HG03045 (cell line): ENCODE data around the gene XCL1.

Experiments
- ATAC-seq: cut with Tn5 transposase; IDR thresholded peaks from one replicate; pipeline ENCODE4 v1.9.1; 2021; ENCODE audit warnings: mild to moderate bottlenecking, moderate library complexity; ENCODE audit not compliant: unreplicated experiment

The XCL1 gene

GRCh38 chr1:168603501-168604110, 27.2 kb downstream of the XCL1 start:
- no peak for ATAC-seq

GRCh38 chr1:168605443-168605842, 29.0 kb downstream of the XCL1 start:
- no peak for ATAC-seq

GRCh38 chr1:168606096-168606495, 29.7 kb downstream of the XCL1 start:
- no peak for ATAC-seq

GRCh38 chr1:168607872-168608428, 31.5 kb downstream of the XCL1 start:
- ATAC-seq = no peak

- no peak for ATAC-seq
These were observed 32.7 kb downstream of the XCL1 start for GRCh38 chr1:168608796-168609715.

GRCh38 chr1:168609741-168610510, 33.5 kb downstream of the XCL1 start:
- ATAC-seq = no peak

- ATAC-seq = no peak
These were observed 36.6 kb downstream of the XCL1 start for GRCh38 chr1:168613038-168613451.

GRCh38 chr1:168613691-168614231, 37.4 kb downstream of the XCL1 start:
- ATAC-seq = no peak

- no peak for ATAC-seq
These were observed 37.8 kb downstream of the XCL1 start for GRCh38 chr1:168614235-168614634.

GRCh38 chr1:168615965-168616364, 39.6 kb downstream of the XCL1 start:
- ATAC-seq = no peak

GRCh38 chr1:168617974-168618750, 41.8 kb downstream of the XCL1 start:
- ATAC-seq = no peak

GRCh38 chr1:168618886-168619285, 42.5 kb downstream of the XCL1 start:
- ATAC-seq = no peak

- no peak for ATAC-seq
These were observed 45.0 kb downstream of the XCL1 start for GRCh38 chr1:168621356-168621755.

- no peak for ATAC-seq
These were observed 46.8 kb downstream of the XCL1 start for GRCh38 chr1:168623003-168623828.

- no peak for ATAC-seq
These were observed 47.4 kb downstream of the XCL1 start for GRCh38 chr1:168623831-168624230.

GRCh38 chr1:168626326-168626725, 49.9 kb downstream of the XCL1 start:
- no peak for ATAC-seq

- no peak for ATAC-seq
These were observed 51.0 kb downstream of the XCL1 start for GRCh38 chr1:168627370-168627769.

- no peak for ATAC-seq
These were observed 52.4 kb downstream of the XCL1 start for GRCh38 chr1:168628807-168629206.

GRCh38 chr1:168629466-168629865, 53.1 kb downstream of the XCL1 start:
- ATAC-seq = no peak
